SK-N-MC (cell line): ENCODE results near the gene MRC2.

Experiments
- DNase-seq: peaks from one replicate; pipeline ENCODE4 v3.0.0-alpha.2; 2011; ENCODE audit warnings: low read depth, low spot score
- H3K27ac ChIP-seq: fragments of 200-600 bp; sonication (generic); 2 replicates; pipeline ENCODE4 v1.5.1; 2016; ENCODE audit warnings: mixed run types
- H3K36me3 ChIP-seq: fragments of 200-600 bp; sonication (generic); 2 replicates; pipeline ENCODE4 v1.6.1; 2017; ENCODE audit warnings: antibody characterized with exemption, low read length, mixed read lengths; ENCODE audit not compliant: insufficient read depth
- H3K4me3 ChIP-seq: fragments of 200-600 bp; sonication (generic); 2 replicates; pipeline ENCODE4 v1.5.1; 2016
- H3K9ac ChIP-seq: fragments of 200-600 bp; sonication (generic); 2 replicates; pipeline ENCODE4 v1.8.0; 2017; ENCODE audit warnings: mixed run types, mixed read lengths; ENCODE audit not compliant: insufficient read length
- H3K9me3 ChIP-seq: fragments of 200-600 bp; sonication (generic); 2 replicates; pipeline ENCODE4 v1.6.1; 2017; ENCODE audit warnings: low read depth, mild to moderate bottlenecking, antibody characterized with exemption, low read length, moderate library complexity, mixed read lengths
- EZH2 ChIP-seq: fragments of 200-600 bp; sonication (generic); IDR thresholded peaks from one replicate; pipeline ENCODE4 v1.6.1; 2017; ENCODE audit warnings: antibody characterized with exemption
- FOXP2 ChIP-seq: optimal IDR thresholded peaks from 2 replicates; pipeline ENCODE3; 2011; ENCODE audit warnings: mild to moderate bottlenecking, moderate library complexity; ENCODE audit not compliant: insufficient read depth; ENCODE audit errors: extremely low read length, control extremely low read depth
- POLR2AphosphoS5 ChIP-seq: IDR thresholded peaks from 2 replicates; pipeline ENCODE4 v1.6.1; 2012; ENCODE audit warnings: mild to moderate bottlenecking, low read depth, low read length, borderline replicate concordance

The MRC2 gene

DNA sequence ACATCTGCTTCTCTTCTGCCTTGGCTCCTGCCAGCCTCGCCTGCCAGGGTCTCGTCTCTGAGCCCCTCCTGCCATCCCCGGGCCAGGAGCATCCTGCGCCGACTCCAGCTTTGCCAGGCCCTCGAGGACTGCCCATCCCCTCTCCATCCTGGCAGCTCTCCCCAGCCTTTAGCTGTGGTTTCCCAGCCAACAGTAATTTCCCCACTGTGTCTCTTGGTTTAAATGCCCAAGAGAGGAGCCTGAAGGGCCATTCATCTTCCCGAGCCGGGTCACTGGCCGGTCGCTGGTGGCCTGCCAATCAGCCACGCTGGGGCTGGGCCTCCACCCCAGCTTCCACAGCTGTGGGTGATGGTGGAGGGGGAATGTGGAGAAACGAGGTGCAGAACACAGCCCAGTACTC is 47.8 kb downstream of the MRC2 start:
- no peak for DNase-seq
- no peaks in the 10 kb centered on the region for H3K9me3 ChIP-seq

DNA sequence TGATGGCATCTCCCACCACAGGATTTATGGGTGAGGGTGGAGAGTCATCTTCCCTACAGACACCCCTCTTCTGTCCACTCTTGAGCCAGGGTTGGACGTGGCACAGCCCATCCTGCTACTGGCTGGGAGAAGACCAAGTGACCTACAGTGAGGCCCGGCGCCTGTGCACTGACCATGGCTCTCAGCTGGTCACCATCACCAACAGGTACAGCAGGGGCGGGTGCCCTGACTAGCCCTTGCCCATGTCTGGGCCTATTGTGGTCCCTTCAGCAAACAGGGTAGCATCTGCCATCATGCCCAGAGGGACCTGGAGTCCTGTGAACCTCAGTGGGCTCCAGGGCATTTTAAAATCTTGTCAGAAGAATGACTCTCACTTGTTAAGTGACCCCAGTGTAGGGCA is 48.2 kb downstream of the MRC2 start:
- TF ChIP-seq POLR2AphosphoS5 (no peak), EZH2 (no peak), FOXP2 (no peak)
- Histone ChIP-seq H3K9me3 (no peaks in the 10 kb centered on the region), H3K27ac (no peak overlapping the region), H3K4me3 (no peak overlapping the region), H3K9ac (no peak overlapping the region), H3K36me3 (peaks cover 26% of the 10 kb centered on the region; the same call in 1 of the 2 replicates)
- no peak for DNase-seq

More for the DNA sequence above, 47.8 kb downstream of the MRC2 start:
- TF ChIP-seq FOXP2 (no peak), EZH2 (no peak), POLR2AphosphoS5 (no peak)
- no peak overlapping the region for H3K9ac ChIP-seq
- H3K36me3 ChIP-seq = peaks cover 26% of the 10 kb centered on the region; the same call in 1 of the 2 replicates
- H3K27ac ChIP-seq = no peak overlapping the region
- H3K4me3 ChIP-seq = no peak overlapping the region

- Histone ChIP-seq H3K9ac (no peak overlapping the region), H3K27ac (no peak overlapping the region), H3K9me3 (no peaks in the 10 kb centered on the region), H3K36me3 (peaks cover 30% of the 10 kb centered on the region; the same call in 1 of the 2 replicates), H3K4me3 (no peak overlapping the region)
- TF ChIP-seq EZH2 (no peak), POLR2AphosphoS5 (no peak), FOXP2 (no peak)
- DNase-seq = no peak
Measured at GRCh38 chr17:62676231-62676943, 48.9 kb downstream of the MRC2 start.

DNA sequence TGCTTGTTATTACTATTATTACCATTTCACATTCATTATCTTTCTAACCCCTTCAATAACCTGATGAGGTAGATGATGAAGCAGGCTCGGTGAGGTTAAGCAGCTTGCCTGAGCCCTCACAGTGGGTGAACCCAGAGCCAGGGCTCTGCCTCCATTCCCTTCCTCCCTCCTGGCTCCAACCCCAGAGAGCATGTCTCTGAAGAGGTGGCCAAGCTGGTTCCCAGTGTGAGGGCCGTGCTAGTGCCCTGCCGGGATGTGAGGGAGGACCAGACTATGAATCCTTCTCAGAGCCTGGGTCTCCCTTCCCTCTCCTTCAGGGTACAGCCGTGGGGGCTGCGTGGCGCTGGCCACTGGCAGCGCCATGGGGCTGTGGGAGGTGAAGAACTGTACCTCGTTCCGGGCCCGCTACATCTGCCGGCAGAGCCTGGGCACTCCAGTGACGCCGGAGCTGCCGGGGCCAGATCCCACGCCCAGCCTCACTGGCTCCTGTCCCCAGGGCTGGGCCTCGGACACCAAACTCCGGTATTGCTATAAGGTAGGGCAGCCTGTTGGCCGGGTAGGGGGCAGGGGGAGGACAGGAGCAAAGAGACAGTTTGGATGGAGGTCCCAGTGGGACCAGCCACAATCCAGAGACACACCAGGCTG is 49.6 kb downstream of the MRC2 start:
- Histone ChIP-seq H3K9ac (no peak overlapping the region), H3K4me3 (no peak overlapping the region), H3K36me3 (peaks cover 34% of the 10 kb centered on the region; the same call in 1 of the 2 replicates), H3K27ac (no peak overlapping the region), H3K9me3 (no peaks in the 10 kb centered on the region)
- TF ChIP-seq EZH2 = no peak
- TF ChIP-seq POLR2AphosphoS5 = no peak
- TF ChIP-seq FOXP2 = no peak
- DNase-seq = no peak

DNA sequence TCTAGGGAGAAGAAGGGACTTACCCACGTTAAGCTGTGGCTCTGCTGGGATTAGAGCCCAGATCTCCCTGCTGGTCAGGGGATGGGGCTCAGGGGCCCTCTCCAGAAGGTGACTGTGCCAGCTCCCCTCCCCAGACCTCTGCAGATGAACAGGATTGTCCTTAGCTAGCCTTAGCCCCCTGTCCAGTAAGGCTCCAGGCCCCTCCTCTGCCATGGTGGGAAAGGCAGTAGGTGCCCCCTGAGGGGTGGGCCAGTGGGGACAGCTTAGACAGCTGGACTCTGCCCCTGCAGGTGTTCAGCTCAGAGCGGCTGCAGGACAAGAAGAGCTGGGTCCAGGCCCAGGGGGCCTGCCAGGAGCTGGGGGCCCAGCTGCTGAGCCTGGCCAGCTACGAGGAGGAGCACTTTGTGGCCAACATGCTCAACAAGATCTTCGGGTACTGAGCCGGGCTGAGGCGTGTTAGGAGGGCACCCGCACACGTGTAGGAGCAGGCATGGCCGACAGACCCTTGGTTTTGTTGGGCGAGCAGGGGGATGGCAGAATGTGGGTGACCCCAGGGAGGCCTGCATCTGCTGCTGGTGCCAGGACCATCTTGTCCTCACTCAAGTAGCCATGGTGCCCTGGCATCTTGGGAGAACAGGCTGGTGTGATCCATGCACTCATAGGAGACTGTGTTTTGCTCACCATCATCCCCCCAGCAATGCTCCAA is 50.9 kb downstream of the MRC2 start:
- Histone ChIP-seq H3K9ac (no peak overlapping the region), H3K9me3 (no peaks in the 10 kb centered on the region), H3K27ac (no peak overlapping the region), H3K4me3 (no peak overlapping the region), H3K36me3 (peaks cover 37% of the 10 kb centered on the region; the same call in 1 of the 2 replicates)
- DNase-seq = no peak
- no peak for TF ChIP-seq EZH2
- no peak for TF ChIP-seq POLR2AphosphoS5
- no peak for TF ChIP-seq FOXP2

- H3K4me3 ChIP-seq = no peak overlapping the region
- H3K9me3 ChIP-seq = no peaks in the 10 kb centered on the region
- H3K9ac ChIP-seq = no peak overlapping the region
- H3K27ac ChIP-seq = no peak overlapping the region
- TF ChIP-seq POLR2AphosphoS5 = no peak
- TF ChIP-seq FOXP2 = no peak
- TF ChIP-seq EZH2 = no peak
- peaks cover 48% of the 10 kb centered on the region for H3K36me3 ChIP-seq
- DNase-seq = no peak
Measured at GRCh38 chr17:62679866-62680377, 52.5 kb downstream of the MRC2 start.

DNA sequence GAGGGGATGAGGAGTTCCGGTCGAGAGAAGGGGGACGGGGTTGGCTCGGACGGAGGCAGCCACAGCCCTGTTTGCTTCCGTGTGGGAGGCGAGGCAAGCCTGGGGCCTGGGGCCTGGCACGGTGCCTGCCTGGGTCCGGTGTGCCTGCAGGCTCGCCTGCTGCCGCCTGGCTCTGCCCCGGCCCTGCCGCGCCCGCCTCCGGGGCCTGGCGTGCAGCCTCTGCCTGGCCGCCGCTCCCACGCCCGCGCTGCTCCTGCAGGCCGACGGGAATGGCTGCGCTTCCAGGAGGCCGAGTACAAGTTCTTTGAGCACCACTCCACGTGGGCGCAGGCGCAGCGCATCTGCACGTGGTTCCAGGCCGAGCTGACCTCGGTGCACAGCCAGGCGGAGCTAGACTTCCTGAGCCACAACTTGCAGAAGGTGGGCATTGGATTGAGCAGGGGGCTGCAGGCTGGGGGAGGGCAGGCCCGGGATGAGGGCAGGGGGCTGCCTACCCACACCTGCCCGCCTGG is 53.1 kb downstream of the MRC2 start:
- no peak overlapping the region for H3K9ac ChIP-seq
- TF ChIP-seq EZH2 (no peak), POLR2AphosphoS5 (no peak), FOXP2 (no peak)
- no peaks in the 10 kb centered on the region for H3K9me3 ChIP-seq
- H3K4me3 ChIP-seq = no peak overlapping the region
- no peak overlapping the region for H3K27ac ChIP-seq
- DNase-seq = no peak
- peaks cover 48% of the 10 kb centered on the region for H3K36me3 ChIP-seq
